HEK293 (cell line): ENCODE results near the gene ZNF726.

Experiments used
- CTCF ChIA-PET: fragments of 350-600 bp; formaldehyde crosslinking; extraction: SDS; loops from one replicate; lab custom pipeline; 2021; ENCODE audit warnings: antibody characterized with exemption; lab: Yijun Ruan, JAX
- POLR2A ChIA-PET: fragments of 300-600 bp; formaldehyde crosslinking; extraction: SDS; loops from one replicate; lab custom pipeline; 2020; ENCODE audit warnings: antibody characterized with exemption, inconsistent platforms; lab: Yijun Ruan, JAX
- H3K27ac ChIP-seq: fragments of 200-500 bp; sonication (Bioruptor generic); 2 replicates; pipeline ENCODE4 v1.5.1; 2014; ENCODE audit warnings: low read depth, low read length, control low read depth, inconsistent platforms; ENCODE audit errors: extremely low read depth
- H3K36me3 ChIP-seq, 2 experiments: fragments of 200-500 bp in 1 of 2; sonication (Bioruptor generic) in 1 of 2; 1 replicate in 1 of 2; 2 replicates in 1 of 2; pipeline ENCODE4 v1.5.1; 2014 to 2017; ENCODE audit warnings: inconsistent platforms in 2 of 2, low read length in 2 of 2; ENCODE audit not compliant: control insufficient read depth in 2 of 2, insufficient read depth in 1 of 2
- H3K4me1 ChIP-seq: fragments of 200-500 bp; sonication (Bioruptor generic); 2 replicates; pipeline ENCODE4 v1.5.1; 2014; ENCODE audit warnings: mild to moderate bottlenecking, low read length, inconsistent platforms; ENCODE audit not compliant: control insufficient read depth, insufficient read depth
- H3K4me3 ChIP-seq: 2 replicates; pipeline ENCODE4 v1.5.1; 2011; ENCODE audit warnings: low read depth, mild to moderate bottlenecking, control low read depth, low read length, moderate library complexity
- H3K9me3 ChIP-seq: fragments of 200-500 bp; sonication (Bioruptor generic); 2 replicates; pipeline ENCODE4 v1.5.1; 2014; ENCODE audit warnings: low read depth, low read length, inconsistent platforms; ENCODE audit not compliant: control insufficient read depth, insufficient read depth
- GLI4 ChIP-seq: fragments of 450-650 bp; formaldehyde crosslinking; IDR thresholded peaks from 2 replicates; pipeline ENCODE4 v1.5.1; 2016; ENCODE audit warnings: missing biosample characterization, missing genetic modification characterization
- KLF1 ChIP-seq: fragments of 450-650 bp; formaldehyde crosslinking; IDR thresholded peaks from 2 replicates; pipeline ENCODE4 v1.5.1; 2016; ENCODE audit warnings: missing biosample characterization, missing genetic modification characterization
- SALL2 ChIP-seq: fragments of 450-650 bp; formaldehyde crosslinking; IDR thresholded peaks from 2 replicates; pipeline ENCODE4 v1.5.0; 2017; ENCODE audit warnings: missing biosample characterization, mild to moderate bottlenecking, missing genetic modification characterization, borderline replicate concordance
- SCRT1 ChIP-seq: fragments of 450-650 bp; formaldehyde crosslinking; IDR thresholded peaks from 2 replicates; pipeline ENCODE4 v1.5.1; 2016; ENCODE audit warnings: missing biosample characterization, missing genetic modification characterization, borderline replicate concordance
- SP3 ChIP-seq: fragments of 450-650 bp; formaldehyde crosslinking; IDR thresholded peaks from 2 replicates; pipeline ENCODE4 v1.5.1; 2016; ENCODE audit warnings: missing biosample characterization, missing genetic modification characterization
- TCF7L2 ChIP-seq: IDR thresholded peaks from 2 replicates; pipeline ENCODE4 v1.6.1; 2011; ENCODE audit warnings: low read depth, mild to moderate bottlenecking, inconsistent platforms, low read length, moderate library complexity, borderline replicate concordance
- ZBTB21 ChIP-seq: fragments of 450-650 bp; formaldehyde crosslinking; IDR thresholded peaks from 2 replicates; pipeline ENCODE4 v1.5.1; 2017; ENCODE audit warnings: missing biosample characterization, missing genetic modification characterization
- ZBTB8A ChIP-seq: fragments of 450-650 bp; formaldehyde crosslinking; IDR thresholded peaks from 2 replicates; pipeline ENCODE4 v1.5.1; 2016; ENCODE audit warnings: missing biosample characterization, missing genetic modification characterization
- ZNF184 ChIP-seq: fragments of 450-650 bp; IDR thresholded peaks from 2 replicates; pipeline ENCODE4 v1.5.1; 2018; ENCODE audit warnings: missing biosample characterization, mild to moderate bottlenecking, missing genetic modification characterization
- ZNF335 ChIP-seq: fragments of 450-650 bp; formaldehyde crosslinking; conservative IDR thresholded peaks from 2 replicates; pipeline ENCODE4 v1.5.1; 2016; ENCODE audit warnings: missing biosample characterization, missing genetic modification characterization
- ZNF366 ChIP-seq: fragments of 450-650 bp; formaldehyde crosslinking; conservative IDR thresholded peaks from 2 replicates; pipeline ENCODE4 v1.5.1; 2016; ENCODE audit warnings: missing biosample characterization, missing genetic modification characterization
- ZNF473 ChIP-seq: fragments of 450-650 bp; formaldehyde crosslinking; IDR thresholded peaks from 2 replicates; pipeline ENCODE4 v1.5.1; 2017; ENCODE audit warnings: missing biosample characterization, missing genetic modification characterization
- ZNF521 ChIP-seq: fragments of 450-650 bp; formaldehyde crosslinking; IDR thresholded peaks from 2 replicates; pipeline ENCODE4 v1.5.1; 2017; ENCODE audit warnings: missing biosample characterization, mild to moderate bottlenecking, missing genetic modification characterization
- ZNF548 ChIP-seq: fragments of 450-650 bp; formaldehyde crosslinking; IDR thresholded peaks from 2 replicates; pipeline ENCODE4 v1.5.1; 2016; ENCODE audit warnings: missing biosample characterization, missing genetic modification characterization
- ZNF561 ChIP-seq: fragments of 450-650 bp; IDR thresholded peaks from 2 replicates; pipeline ENCODE4 v1.5.1; 2018; ENCODE audit warnings: missing biosample characterization, missing genetic modification characterization, borderline replicate concordance
- ZNF658 ChIP-seq: fragments of 450-650 bp; formaldehyde crosslinking; IDR thresholded peaks from 2 replicates; pipeline ENCODE4; 2016; ENCODE audit warnings: missing biosample characterization, missing genetic modification characterization
- ZNF785 ChIP-seq: fragments of 450-650 bp; formaldehyde crosslinking; IDR thresholded peaks from 2 replicates; pipeline ENCODE4 v1.5.1; 2016; ENCODE audit warnings: missing biosample characterization, missing genetic modification characterization
- ZSCAN30 ChIP-seq: fragments of 450-650 bp; IDR thresholded peaks from 2 replicates; pipeline ENCODE4 v1.5.1; 2018; ENCODE audit warnings: missing biosample characterization, mild to moderate bottlenecking, missing genetic modification characterization, moderate library complexity
- TF ChIP-seq, protein P1 (sequence below): fragments of 450-650 bp; formaldehyde crosslinking; IDR thresholded peaks from 2 replicates; pipeline ENCODE4 v1.5.1; 2017; ENCODE audit warnings: missing biosample characterization, missing genetic modification characterization
- TF ChIP-seq, protein P2 (sequence below): sonication (generic); formaldehyde crosslinking; IDR thresholded peaks from 2 replicates; pipeline ENCODE4 v1.8.1; 2022; ENCODE audit warnings: mild to moderate bottlenecking, moderate library complexity, missing genetic modification reagents
- TF ChIP-seq, protein P3 (sequence below): fragments of 450-650 bp; formaldehyde crosslinking; IDR thresholded peaks from 2 replicates; pipeline ENCODE4 v1.5.1; 2016; ENCODE audit warnings: missing biosample characterization, missing genetic modification characterization
- TF ChIP-seq, protein P4 (sequence below): fragments of 450-650 bp; formaldehyde crosslinking; IDR thresholded peaks from 2 replicates; pipeline ENCODE4 v1.5.1; 2016; ENCODE audit warnings: missing biosample characterization, missing genetic modification characterization
- TF ChIP-seq, protein P5 (sequence below): fragments of 450-650 bp; formaldehyde crosslinking; IDR thresholded peaks from 2 replicates; pipeline ENCODE4 v1.5.1; 2016; ENCODE audit warnings: missing biosample characterization, missing genetic modification characterization
- TF ChIP-seq, protein P6 (sequence below): fragments of 450-650 bp; formaldehyde crosslinking; IDR thresholded peaks from 2 replicates; pipeline ENCODE4 v1.5.1; 2016; ENCODE audit warnings: missing biosample characterization, missing genetic modification characterization

ZNF726 gene

DNA sequence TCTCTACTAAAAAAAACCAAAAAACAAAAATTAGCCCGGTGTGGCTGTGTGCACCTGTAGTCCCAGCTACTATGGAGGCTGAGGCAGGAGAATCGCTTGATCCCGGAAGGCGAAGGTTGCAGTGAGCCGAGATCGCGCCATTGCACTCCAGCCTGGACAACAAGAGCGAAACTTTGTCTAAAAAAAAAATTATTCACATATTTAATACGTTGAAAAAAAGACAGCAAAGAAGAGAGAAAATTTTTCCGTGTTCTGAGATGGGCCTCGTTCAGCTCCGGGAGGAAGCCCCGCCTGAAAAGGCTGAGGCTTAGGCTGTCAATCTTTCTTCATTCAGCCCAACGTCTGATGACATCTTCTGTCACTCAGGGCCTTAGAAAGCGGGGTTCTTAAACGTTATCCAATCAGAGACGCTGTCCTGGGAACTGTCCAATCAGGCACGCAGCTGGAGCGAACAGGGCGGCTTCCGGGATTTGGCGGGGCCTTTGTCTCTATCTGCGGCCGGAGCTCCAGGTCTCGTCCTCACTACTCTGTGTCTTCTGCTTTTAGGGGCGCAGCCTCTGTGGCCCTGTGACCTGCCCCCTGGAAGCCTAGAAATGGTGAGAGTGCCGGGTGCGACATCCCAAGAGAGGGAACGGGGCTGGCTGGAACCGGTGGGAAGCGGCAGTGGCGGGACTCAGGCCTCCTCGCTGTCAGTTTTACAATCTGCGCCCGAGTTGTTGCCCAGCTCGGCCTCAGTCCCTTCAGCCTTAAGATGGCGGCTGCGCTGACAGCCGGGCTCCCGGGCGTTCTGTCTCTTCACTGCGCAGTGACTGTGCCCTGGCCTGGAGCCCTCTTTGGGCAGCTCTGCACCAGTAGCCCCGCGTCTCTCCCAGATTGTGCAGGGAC is at the start of gene ZNF726 (continued):
- TF ChIP-seq, protein P1, sequence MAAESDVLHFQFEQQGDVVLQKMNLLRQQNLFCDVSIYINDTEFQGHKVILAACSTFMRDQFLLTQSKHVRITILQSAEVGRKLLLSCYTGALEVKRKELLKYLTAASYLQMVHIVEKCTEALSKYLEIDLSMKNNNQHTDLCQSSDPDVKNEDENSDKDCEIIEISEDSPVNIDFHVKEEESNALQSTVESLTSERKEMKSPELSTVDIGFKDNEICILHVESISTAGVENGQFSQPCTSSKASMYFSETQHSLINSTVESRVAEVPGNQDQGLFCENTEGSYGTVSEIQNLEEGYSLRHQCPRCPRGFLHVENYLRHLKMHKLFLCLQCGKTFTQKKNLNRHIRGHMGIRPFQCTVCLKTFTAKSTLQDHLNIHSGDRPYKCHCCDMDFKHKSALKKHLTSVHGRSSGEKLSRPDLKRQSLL (tag by site-specific recombination), result peak; percentile 46; the same call in 1 of the 2 replicates
- TF ChIP-seq ZNF335 (tag by site-specific recombination) (peak; percentile 57), KLF1 (tag by site-specific recombination) (no peak), ZBTB21 (tag by site-specific recombination) (no peak), ZNF785 (tag by site-specific recombination) (no peak), ZSCAN30 (tag by site-specific recombination) (0 out of 2 replicates have a peak, but pooled peaks have one; percentile 66), ZNF521 (tag by site-specific recombination) (no peak), SP3 (tag by site-specific recombination) (peak; percentile 50), ZBTB8A (tag by site-specific recombination) (peak; percentile 92), ZNF561 (tag by site-specific recombination) (peak; percentile 67; the same call in 1 of the 2 replicates), SCRT1 (tag by site-specific recombination) (no peak)
- TF ChIP-seq, protein P2, sequence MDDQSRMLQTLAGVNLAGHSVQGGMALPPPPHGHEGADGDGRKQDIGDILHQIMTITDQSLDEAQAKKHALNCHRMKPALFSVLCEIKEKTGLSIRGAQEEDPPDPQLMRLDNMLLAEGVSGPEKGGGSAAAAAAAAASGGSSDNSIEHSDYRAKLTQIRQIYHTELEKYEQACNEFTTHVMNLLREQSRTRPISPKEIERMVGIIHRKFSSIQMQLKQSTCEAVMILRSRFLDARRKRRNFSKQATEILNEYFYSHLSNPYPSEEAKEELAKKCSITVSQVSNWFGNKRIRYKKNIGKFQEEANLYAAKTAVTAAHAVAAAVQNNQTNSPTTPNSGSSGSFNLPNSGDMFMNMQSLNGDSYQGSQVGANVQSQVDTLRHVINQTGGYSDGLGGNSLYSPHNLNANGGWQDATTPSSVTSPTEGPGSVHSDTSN (CRISPR knock-in tag), result 0 out of 2 replicates have a peak, but pooled peaks have one; percentile 47
- TF ChIP-seq, all 188 proteins: peak for 16

DNA sequence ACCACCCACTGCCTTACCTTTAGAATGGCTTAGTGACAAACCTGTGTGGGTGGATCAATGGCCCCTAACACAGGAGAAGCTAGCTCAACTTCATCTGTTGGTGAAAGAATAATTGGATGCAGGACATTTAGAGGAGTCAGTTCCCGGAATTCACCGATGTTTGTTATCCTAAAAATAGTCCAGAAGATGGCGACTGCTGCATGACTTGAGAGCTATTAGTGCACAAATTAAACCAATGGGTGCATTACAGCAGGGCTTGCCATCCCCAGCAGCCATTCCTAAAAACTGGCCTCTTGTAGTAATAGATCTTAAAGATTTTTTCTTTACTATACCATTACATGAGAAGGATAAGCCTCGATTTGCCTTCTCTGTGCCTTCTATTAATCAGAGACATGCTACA is 46.8 kb upstream of the ZNF726 start:
- no peaks in the 10 kb centered on the region for H3K4me1 ChIP-seq
- H3K4me3 ChIP-seq, result no peak overlapping the region
- CTCF ChIA-PET, result no interaction called here
- POLR2A ChIA-PET, result no interaction called here
- H3K9me3 ChIP-seq, result no peaks in the 10 kb centered on the region
- H3K27ac ChIP-seq, result no peak overlapping the region
- H3K36me3 ChIP-seq, result no peaks in the 10 kb centered on the region
- TF ChIP-seq KLF1 (tag by site-specific recombination) (no peak), ZNF548 (tag by site-specific recombination) (no peak), GLI4 (no peak), SALL2 (no peak), ZNF658 (tag by site-specific recombination) (no peak), ZNF366 (tag by site-specific recombination) (no peak), ZNF184 (tag by site-specific recombination) (no peak), TCF7L2 (no peak), ZNF473 (no peak)
- TF ChIP-seq, protein P3, sequence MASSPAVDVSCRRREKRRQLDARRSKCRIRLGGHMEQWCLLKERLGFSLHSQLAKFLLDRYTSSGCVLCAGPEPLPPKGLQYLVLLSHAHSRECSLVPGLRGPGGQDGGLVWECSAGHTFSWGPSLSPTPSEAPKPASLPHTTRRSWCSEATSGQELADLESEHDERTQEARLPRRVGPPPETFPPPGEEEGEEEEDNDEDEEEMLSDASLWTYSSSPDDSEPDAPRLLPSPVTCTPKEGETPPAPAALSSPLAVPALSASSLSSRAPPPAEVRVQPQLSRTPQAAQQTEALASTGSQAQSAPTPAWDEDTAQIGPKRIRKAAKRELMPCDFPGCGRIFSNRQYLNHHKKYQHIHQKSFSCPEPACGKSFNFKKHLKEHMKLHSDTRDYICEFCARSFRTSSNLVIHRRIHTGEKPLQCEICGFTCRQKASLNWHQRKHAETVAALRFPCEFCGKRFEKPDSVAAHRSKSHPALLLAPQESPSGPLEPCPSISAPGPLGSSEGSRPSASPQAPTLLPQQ (tag by site-specific recombination), result no peak
- TF ChIP-seq, protein P4, sequence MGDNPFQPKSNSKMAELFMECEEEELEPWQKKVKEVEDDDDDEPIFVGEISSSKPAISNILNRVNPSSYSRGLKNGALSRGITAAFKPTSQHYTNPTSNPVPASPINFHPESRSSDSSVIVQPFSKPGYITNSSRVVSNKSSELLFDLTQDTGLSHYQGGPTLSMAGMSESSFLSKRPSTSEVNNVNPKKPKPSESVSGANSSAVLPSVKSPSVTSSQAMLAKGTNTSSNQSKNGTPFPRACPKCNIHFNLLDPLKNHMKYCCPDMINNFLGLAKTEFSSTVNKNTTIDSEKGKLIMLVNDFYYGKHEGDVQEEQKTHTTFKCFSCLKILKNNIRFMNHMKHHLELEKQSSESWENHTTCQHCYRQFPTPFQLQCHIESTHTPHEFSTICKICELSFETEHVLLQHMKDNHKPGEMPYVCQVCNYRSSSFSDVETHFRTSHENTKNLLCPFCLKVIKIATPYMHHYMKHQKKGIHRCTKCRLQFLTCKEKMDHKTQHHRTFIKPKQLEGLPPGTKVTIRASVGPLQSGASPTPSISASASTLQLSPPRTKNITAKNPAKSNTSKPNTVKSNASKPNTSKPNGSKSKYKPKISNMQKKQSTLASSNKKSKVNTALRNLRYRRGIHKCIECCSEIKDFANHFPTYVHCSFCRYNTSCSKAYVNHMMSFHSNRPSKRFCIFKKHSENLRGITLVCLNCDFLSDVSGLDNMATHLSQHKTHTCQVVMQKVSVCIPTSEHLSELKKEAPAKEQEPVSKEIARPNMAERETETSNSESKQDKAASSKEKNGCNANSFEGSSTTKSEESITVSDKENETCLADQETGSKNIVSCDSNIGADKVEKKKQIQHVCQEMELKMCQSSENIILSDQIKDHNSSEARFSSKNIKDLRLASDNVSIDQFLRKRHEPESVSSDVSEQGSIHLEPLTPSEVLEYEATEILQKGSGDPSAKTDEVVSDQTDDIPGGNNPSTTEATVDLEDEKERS (tag by site-specific recombination), result no peak
- TF ChIP-seq, protein P5, sequence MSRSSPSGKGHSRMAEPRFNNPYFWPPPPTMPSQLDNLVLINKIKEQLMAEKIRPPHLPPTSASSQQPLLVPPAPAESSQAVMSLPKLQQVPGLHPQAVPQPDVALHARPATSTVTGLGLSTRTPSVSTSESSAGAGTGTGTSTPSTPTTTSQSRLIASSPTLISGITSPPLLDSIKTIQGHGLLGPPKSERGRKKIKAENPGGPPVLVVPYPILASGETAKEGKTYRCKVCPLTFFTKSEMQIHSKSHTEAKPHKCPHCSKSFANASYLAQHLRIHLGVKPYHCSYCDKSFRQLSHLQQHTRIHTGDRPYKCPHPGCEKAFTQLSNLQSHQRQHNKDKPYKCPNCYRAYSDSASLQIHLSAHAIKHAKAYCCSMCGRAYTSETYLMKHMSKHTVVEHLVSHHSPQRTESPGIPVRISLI (tag by site-specific recombination), result no peak
- TF ChIP-seq, protein P6, sequence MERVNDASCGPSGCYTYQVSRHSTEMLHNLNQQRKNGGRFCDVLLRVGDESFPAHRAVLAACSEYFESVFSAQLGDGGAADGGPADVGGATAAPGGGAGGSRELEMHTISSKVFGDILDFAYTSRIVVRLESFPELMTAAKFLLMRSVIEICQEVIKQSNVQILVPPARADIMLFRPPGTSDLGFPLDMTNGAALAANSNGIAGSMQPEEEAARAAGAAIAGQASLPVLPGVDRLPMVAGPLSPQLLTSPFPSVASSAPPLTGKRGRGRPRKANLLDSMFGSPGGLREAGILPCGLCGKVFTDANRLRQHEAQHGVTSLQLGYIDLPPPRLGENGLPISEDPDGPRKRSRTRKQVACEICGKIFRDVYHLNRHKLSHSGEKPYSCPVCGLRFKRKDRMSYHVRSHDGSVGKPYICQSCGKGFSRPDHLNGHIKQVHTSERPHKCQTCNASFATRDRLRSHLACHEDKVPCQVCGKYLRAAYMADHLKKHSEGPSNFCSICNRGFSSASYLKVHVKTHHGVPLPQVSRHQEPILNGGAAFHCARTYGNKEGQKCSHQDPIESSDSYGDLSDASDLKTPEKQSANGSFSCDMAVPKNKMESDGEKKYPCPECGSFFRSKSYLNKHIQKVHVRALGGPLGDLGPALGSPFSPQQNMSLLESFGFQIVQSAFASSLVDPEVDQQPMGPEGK (tag by site-specific recombination), result no peak
